Measurements from ENCODE around the gene MED27. TPM values are rescaled to one million over a fixed set of nuclear protein-coding genes. Genes with fewer than 3 reads are reported as not detected.

Gene MED27
- total and polyA plus RNA-seq, 5 experiments from 2014 or later: 14.3 to 43.4 (median 36.3) TPM

- Mint-ChIP-seq H3K4me1 (no peaks in the 10 kb centered on the region), H3K4me3 (no peak overlapping the region), H3K36me3 (no peaks in the 10 kb centered on the region), H3K9me3 (no peaks in the 10 kb centered on the region), H3K27ac (no peak overlapping the region), H3K27me3 (peaks cover 14 to 82% (median 35%) of the 10 kb centered on the region in 5 donors)
- POLR2A ChIA-PET: no interaction called here
- ATAC-seq (no peak), DNase-seq (no peak)
Measured at GRCh38 chr9:131812116-131812790, 267.4 kb downstream of the MED27 start.

DNA sequence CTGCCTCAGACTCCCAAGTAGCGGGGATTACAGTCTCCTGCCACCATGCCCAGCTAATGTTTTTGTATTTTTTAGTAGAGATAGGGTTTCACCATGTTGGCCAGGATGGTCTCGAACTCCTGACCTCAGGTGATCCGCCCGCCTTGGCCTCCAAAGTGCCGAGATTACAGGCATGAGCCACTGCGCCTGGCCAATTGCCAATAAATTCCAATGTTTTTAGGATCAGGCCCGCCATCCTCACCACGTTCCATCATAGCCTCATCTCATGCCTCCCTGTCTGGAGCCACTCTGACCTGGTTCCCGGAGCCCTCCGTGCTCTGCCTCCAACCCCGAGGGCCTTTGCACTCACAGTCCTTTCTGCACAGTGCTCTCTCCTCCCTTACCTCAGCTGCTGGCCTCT, 268.3 kb downstream of the MED27 start:
- Mint-ChIP-seq H3K27ac (no peak overlapping the region), H3K4me3 (no peak overlapping the region), H3K4me1 (no peaks in the 10 kb centered on the region), H3K36me3 (no peaks in the 10 kb centered on the region), H3K27me3 (peaks cover 11 to 79% (median 36%) of the 10 kb centered on the region in 5 donors), H3K9me3 (no peaks in the 10 kb centered on the region)
- DNase-seq (no peak), ATAC-seq (no peak)
- POLR2A ChIA-PET: no interaction called here

DNA sequence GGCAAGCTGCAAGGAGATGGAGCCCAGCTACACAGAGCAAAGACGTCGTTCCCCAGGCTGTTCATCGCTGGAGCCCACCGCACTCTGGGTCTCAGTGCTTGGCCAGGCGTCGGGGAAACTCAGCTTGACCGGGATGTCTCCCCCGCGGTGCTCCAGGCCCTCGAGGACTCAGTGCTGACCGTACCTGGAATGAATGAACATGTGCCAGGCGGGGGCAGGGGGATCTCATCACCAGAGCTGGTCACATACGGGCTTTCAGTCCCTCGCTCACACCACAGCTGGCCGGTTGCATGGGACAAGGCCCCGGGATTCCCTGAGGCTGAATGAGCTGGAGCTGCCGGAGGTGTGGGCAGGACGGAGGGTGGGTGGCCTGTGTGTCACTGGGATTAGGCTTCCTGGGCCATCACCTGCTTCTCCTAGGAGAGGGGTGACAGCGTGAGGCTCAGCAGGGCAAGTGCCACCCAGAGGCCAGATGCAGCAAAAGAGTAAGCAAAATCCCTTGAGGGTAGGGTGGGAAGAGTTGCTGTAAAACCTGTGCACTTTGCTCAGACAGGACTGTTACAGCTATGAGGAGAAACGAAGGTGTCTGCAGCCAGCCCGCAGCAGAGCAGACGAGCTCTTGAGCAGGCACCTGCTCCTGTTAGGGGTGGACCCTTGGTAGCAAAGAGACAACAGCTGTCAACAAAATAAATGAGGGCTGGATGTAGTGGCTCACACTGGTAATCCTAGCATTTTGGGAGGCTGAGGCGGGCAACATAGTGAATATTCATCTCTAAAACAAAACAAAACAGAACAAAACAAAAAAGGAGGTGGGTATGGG, 269.1 kb downstream of the MED27 start:
- peak overlapping the region in 1 of 10 donors; percentile 34 for H3K27ac Mint-ChIP-seq
- ATAC-seq: no peak
- H3K9me3 Mint-ChIP-seq: no peaks in the 10 kb centered on the region
- H3K27me3 Mint-ChIP-seq: peaks cover 11 to 79% (median 41%) of the 10 kb centered on the region in 5 donors
- no peaks in the 10 kb centered on the region for H3K36me3 Mint-ChIP-seq
- H3K4me1 Mint-ChIP-seq: no peaks in the 10 kb centered on the region
- no peak overlapping the region for H3K4me3 Mint-ChIP-seq
- no peak for DNase-seq
- POLR2A ChIA-PET: interaction anchor here (0.7 kb wide), 1 partner anchor 511 kb away, joined by 3 read pairs; no protein-coding TSS in a partner anchor

Other genes with a start within 250 kb of the MED27 start
- 10 to 100 TPM in 1 of 2 experiments, 1 to 10 TPM in 1; 8.5 to 10.8 TPM for gene NTNG2, start 82.2 kb upstream of the MED27 start, total RNA-seq
- gene NTNG2, start 82.2 kb upstream of the MED27 start, polyA plus RNA-seq: 1 to 10 TPM in 1 of 3 donors, under 1 TPM in 2; 0.75 to 1.0 (median 0.96) TPM

Measured in naive thymus-derived CD8-positive, alpha-beta T cell (primary cell).